ENCODE results near the gene ARHGEF40.

The ARHGEF40 gene

DNA sequence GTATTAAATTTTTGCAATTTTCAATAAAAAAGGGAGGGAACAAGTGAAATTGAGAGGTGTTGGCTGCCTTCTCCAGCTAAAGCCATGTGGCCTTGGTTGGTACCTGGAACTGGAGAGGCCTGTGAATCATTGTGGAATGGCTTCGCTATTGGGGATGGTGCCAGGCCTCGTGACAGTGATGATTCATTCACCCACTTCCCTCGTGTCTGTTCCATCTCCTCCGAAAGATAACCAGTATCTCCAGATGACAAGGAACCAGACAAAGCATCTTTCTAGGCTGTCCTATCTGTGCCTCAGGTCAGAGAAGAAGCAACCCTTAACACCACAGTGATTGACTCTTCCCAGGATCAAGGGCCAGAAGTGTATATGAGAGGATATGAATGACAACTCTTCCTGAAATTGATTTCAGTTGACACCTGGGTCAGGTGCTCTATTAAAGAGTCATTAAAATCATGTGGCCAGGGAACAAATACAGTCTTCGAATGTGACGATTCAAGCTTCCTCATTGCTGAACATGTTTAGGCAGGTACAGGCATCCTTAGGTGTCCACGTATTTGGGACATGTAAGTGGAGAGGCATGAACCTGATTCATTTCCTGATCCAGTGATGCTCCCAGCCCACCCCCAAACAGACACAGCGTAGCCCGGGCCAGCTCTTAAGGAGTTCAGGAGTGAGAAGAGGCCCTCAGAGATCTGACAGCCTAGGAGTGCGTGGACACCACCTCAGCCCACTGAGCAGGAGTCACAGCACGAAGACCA, 28.2 kb upstream of the ARHGEF40 start, which contains the start of gene RNASE7:
Gene RNASE7, plus strand, starts transcription at position 687 of the 758 bp plus-strand sequence. CDS start 631 bp downstream, outside the sequence.
- DNase-seq: no peak
- Mint-ChIP-seq H3K4me1 (peaks cover 67% of the 10 kb centered on the region), H3K27me3 (ENCODE audit: low read depth, poor library complexity) (peaks cover 18% of the 10 kb centered on the region), H3K36me3 (ENCODE audit: low read depth) (no peaks in the 10 kb centered on the region), H3K27ac (peak within 1 kb of the TSS; percentile 36), H3K4me3 (no peak within 1 kb of the TSS), H3K9me3 (no peaks in the 10 kb centered on the region)
- TF ChIP-seq, protein P1, sequence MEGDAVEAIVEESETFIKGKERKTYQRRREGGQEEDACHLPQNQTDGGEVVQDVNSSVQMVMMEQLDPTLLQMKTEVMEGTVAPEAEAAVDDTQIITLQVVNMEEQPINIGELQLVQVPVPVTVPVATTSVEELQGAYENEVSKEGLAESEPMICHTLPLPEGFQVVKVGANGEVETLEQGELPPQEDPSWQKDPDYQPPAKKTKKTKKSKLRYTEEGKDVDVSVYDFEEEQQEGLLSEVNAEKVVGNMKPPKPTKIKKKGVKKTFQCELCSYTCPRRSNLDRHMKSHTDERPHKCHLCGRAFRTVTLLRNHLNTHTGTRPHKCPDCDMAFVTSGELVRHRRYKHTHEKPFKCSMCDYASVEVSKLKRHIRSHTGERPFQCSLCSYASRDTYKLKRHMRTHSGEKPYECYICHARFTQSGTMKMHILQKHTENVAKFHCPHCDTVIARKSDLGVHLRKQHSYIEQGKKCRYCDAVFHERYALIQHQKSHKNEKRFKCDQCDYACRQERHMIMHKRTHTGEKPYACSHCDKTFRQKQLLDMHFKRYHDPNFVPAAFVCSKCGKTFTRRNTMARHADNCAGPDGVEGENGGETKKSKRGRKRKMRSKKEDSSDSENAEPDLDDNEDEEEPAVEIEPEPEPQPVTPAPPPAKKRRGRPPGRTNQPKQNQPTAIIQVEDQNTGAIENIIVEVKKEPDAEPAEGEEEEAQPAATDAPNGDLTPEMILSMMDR (IDR thresholded peaks at IDR 0.05): no peak

DNA sequence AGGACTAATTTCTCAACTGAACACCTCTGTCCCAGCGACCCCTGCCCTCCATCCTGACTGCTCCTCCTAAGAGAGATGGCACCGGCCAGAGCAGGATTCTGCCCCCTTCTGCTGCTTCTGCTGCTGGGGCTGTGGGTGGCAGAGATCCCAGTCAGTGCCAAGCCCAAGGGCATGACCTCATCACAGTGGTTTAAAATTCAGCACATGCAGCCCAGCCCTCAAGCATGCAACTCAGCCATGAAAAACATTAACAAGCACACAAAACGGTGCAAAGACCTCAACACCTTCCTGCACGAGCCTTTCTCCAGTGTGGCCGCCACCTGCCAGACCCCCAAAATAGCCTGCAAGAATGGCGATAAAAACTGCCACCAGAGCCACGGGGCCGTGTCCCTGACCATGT, 27.2 kb upstream of the ARHGEF40 start:
- Mint-ChIP-seq H3K4me3 (no peak overlapping the region), H3K4me1 (peaks cover 66% of the 10 kb centered on the region), H3K36me3 (ENCODE audit: low read depth) (no peaks in the 10 kb centered on the region), H3K27ac (no peak overlapping the region), H3K27me3 (ENCODE audit: low read depth, poor library complexity) (peaks cover 23% of the 10 kb centered on the region), H3K9me3 (no peaks in the 10 kb centered on the region)
- TF ChIP-seq, protein P1 (IDR thresholded peaks at IDR 0.05): no peak
- DNase-seq: no peak

- TF ChIP-seq, protein P1 (IDR thresholded peaks at IDR 0.05): no peak
- Mint-ChIP-seq H3K4me1 (peaks cover 61% of the 10 kb centered on the region), H3K9me3 (no peaks in the 10 kb centered on the region), H3K27ac (peak overlapping the region; percentile 77), H3K27me3 (ENCODE audit: low read depth, poor library complexity) (peaks cover 23% of the 10 kb centered on the region), H3K4me3 (peak overlapping the region; percentile 30), H3K36me3 (ENCODE audit: low read depth) (no peaks in the 10 kb centered on the region)
- DNase-seq: no peak
These were observed 26.6 kb upstream of the ARHGEF40 start for GRCh38 chr14:21043387-21043973.

- DNase-seq: no peak
- Mint-ChIP-seq H3K9me3 (no peaks in the 10 kb centered on the region), H3K27me3 (ENCODE audit: low read depth, poor library complexity) (peaks cover 23% of the 10 kb centered on the region), H3K27ac (peak overlapping the region; percentile 77), H3K4me3 (peak overlapping the region; percentile 9), H3K4me1 (peaks cover 55% of the 10 kb centered on the region), H3K36me3 (ENCODE audit: low read depth) (no peaks in the 10 kb centered on the region)
- TF ChIP-seq, protein P1 (IDR thresholded peaks at IDR 0.05): no peak
These were observed 26.0 kb upstream of the ARHGEF40 start for GRCh38 chr14:21043974-21044618.

- Mint-ChIP-seq H3K36me3 (ENCODE audit: low read depth) (no peaks in the 10 kb centered on the region), H3K4me1 (peaks cover 33% of the 10 kb centered on the region), H3K27ac (no peak overlapping the region), H3K4me3 (no peak overlapping the region), H3K9me3 (no peaks in the 10 kb centered on the region), H3K27me3 (ENCODE audit: low read depth, poor library complexity) (peaks cover 20% of the 10 kb centered on the region)
- no peak for DNase-seq
- TF ChIP-seq, protein P1 (IDR thresholded peaks at IDR 0.05): no peak
These were observed 22.7 kb upstream of the ARHGEF40 start for GRCh38 chr14:21047378-21047781.

Measured in nephron progenitor cell (in vitro differentiated cells).